T-helper 1 cell treated with Interleukin-12 subunit alpha and Interleukin-12 subunit beta and Interleukin-4 antibody, amounts not matched to agents 30 ng/mL and 1 ng/mL, for 36 hours (primary cell): Measurements from ENCODE around the gene RAX. TPM values are rescaled to one million over a fixed set of nuclear protein-coding genes. Genes with fewer than 3 reads are reported as not detected.
"Not testable (repeated sequence)": the region's sequence is repeated elsewhere in the genome, so short reads cannot be mapped to it uniquely, and the experiment has no call there.

Experiments
- intact Hi-C: fragments of 100-400 bp; cut with micrococcal nuclease; formaldehyde crosslinking; loops from one replicate; pipeline ENCODE4 v1.15.1; 2024
- total RNA-seq: library from RNA; stranded (reverse); gene quantifications from 2 replicates; pipeline ENCODE4 v1.2.3, GENCODE V29; 2022

The RAX gene
- total RNA-seq, 1 donor from 2014 or later: not detected

DNA sequence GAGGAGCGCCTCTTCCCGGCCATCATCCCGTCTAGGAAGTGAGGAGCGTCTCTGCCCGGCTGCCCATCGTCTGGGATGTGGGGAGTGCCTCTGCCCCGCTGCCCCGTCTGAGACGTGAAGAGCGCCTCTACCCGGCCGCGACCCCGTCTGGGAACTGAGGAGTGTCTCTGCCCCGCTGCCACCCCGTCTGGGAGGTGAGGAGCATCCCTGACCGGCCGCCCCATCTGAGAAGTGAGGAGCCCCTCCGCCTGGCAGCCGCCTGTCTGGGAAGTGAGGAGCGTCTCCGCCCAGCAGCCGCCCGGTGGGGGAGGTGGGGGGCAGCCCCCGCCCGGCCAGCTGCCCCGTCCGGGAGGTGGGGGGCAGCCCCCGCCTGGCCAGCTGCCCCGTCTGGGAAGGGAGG is 17.8 kb downstream of the RAX start:
- intact Hi-C loops: not testable (repeated sequence)

DNA sequence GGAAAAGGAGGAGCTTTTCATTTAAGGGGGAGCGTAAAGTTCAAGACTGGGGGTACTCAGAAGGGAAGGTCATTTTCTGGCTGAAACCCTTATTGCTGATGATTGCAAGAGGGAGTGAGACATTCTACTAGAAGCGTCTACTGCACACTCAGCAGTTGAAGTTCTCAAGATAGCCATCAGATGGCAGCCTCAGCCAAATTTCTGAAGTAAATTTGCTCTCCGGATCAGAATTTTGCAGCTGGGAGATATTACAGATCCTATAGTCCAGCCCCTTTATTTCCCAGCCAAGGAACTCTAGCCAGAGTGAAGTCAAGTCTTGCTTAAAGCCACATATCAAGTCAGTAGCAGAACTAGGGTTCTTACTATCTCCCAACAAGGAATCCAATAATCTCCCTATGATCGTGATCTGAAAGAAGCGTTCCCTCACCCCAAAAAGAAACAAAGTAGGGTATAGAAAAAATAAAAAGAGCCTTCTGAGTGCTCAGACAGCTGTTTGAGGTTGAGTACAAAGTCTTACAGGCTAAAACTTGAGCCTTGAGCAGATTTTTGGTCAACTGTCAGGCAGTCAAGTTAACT is 24.0 kb downstream of the RAX start:
- intact Hi-C loops: loop anchor here (1.0 to 2.0 kb wide), 2 partner anchors 59 to 154 kb away; no protein-coding TSS in a partner anchor

- intact Hi-C loops: no loop called here
Observed at GRCh38 chr18:59246796-59247195, 26.5 kb downstream of the RAX start.

GRCh38 chr18:59242906-59243305 is 30.3 kb downstream of the RAX start:
- intact Hi-C loops: no loop called here

GRCh38 chr18:59239642-59240041 is 33.6 kb downstream of the RAX start:
- intact Hi-C loops: no loop called here

- intact Hi-C loops: no loop called here
Observed at GRCh38 chr18:59238385-59238784, 34.9 kb downstream of the RAX start.

GRCh38 chr18:59233017-59233410 is 40.2 kb downstream of the RAX start:
- intact Hi-C loops: no loop called here

GRCh38 chr18:59232309-59233016 is 40.8 kb downstream of the RAX start:
- intact Hi-C loops: no loop called here

GRCh38 chr18:59231877-59232276 is 41.4 kb downstream of the RAX start:
- intact Hi-C loops: no loop called here

GRCh38 chr18:59231114-59231513 is 42.1 kb downstream of the RAX start:
- intact Hi-C loops: no loop called here

- intact Hi-C loops: no loop called here
Observed at GRCh38 chr18:59229701-59230443, 43.4 kb downstream of the RAX start.

DNA sequence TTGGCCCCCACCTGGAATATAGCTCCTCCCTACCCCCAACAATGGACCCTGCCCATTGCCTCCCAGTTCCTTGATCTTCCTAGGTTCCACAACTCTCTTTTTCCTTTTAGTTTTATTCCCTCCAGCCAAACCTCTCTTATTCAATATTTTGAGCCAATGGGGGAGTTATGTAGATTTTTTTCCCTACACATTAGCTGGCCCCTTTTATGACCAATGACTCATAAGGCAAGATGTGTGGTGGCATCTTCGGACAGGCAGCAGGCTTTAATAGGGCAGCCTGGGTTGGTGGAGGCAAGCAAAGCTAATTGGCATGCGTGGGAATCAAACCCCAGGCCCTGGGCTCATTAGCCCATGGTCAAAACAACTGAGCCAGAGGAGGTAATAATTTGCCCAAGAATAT is 44.1 kb downstream of the RAX start:
- intact Hi-C loops: no loop called here

DNA sequence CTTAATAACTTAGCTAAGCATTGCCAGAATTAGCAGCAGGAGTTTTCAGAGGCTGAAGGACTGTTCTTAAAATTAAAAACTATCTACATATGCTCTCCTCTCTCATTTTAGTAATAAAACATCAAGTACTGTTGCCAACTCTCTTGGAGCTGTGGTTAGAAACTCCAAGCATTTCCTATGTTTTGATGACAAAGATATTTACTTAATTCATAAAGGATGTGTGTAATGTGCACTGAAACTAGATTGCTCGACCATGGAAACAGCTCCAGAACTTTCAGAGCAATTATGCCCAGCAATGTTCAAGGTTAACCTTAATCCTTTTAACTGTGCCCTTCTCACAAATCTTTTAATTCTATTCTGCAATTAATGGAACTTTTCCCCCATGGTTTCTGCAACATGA is 44.9 kb downstream of the RAX start:
- intact Hi-C loops: no loop called here

- intact Hi-C loops: no loop called here
Observed at GRCh38 chr18:59222341-59222740, 50.9 kb downstream of the RAX start.

- intact Hi-C loops: no loop called here
Observed at GRCh38 chr18:59220784-59221765, 52.2 kb downstream of the RAX start.

DNA sequence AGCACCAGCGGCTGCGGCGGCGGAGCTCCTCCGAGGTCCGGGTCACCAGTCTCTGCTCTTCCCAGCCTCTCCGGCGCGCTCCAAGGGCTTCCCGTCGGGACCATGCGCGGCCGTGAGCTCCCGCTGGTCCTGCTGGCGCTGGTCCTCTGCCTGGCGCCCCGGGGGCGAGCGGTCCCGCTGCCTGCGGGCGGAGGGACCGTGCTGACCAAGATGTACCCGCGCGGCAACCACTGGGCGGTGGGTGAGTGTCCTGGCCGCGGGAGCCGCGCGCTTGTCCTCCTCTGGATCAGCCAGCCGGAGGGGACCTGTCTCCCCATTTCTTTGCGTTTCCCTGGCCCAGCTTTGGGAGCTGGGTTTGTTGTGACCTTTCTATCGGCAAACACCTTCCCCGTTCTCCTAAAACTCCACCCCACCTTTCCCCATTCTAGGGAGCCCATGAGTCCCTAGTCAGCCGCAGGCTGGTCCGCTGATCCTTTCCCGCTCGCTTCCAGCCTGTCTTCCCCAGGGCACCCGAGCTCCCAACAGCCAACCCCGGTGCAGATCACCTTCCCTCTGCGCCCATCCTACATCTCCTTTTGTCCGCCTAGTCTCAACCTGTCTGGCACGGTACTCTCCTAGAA is 53.0 kb downstream of the RAX start:
- intact Hi-C loops: no loop called here

GRCh38 chr18:59219672-59220163 is 53.5 kb downstream of the RAX start, which contains the start of gene GRP:
Gene GRP (plus strand): TSS chr18:59220158. CDS start chr18:59220266, 108 bp downstream.
- intact Hi-C loops: no loop called here

- intact Hi-C loops: no loop called here
Observed at GRCh38 chr18:59218018-59218417, 55.2 kb downstream of the RAX start.
